CD8-positive, alpha-beta memory T cell (primary cell): ENCODE results near the gene DDX25. TPM values are rescaled to one million over a fixed set of nuclear protein-coding genes. Genes with fewer than 3 reads are reported as not detected.
A peak's percentile ranks its signal among the peaks of the same experiment; 100 is the strongest.

Source experiments
- CTCF ChIA-PET: fragments of 350-600 bp; sonication (Branson Sonifier 250); formaldehyde crosslinking; loops from one replicate; lab custom pipeline; 2021; ENCODE audit warnings: antibody characterized with exemption; lab: Charles Lee
- POLR2A ChIA-PET: fragments of 350-600 bp; sonication (Branson Sonifier 250); formaldehyde crosslinking; loops from one replicate; lab custom pipeline; 2021; ENCODE audit warnings: antibody characterized with exemption; lab: Charles Lee
- DNase-seq, 5 donors: peaks; one replicate each; pipeline versions ENCODE4 v3.0.0 to v3.0.0-alpha.2; 2020 to 2022; ENCODE audit warnings: mixed read lengths in 1 of 5
- H3K27ac ChIP-seq: one replicate; pipeline ENCODE4 v1.7.0; 2013; ENCODE audit warnings: low read depth, mild to moderate bottlenecking, low read length, moderate library complexity
- H3K27me3 ChIP-seq: 2 replicates; pipeline ENCODE4 v1.7.0; 2013; ENCODE audit warnings: low read length, mild to moderate bottlenecking; ENCODE audit not compliant: insufficient read depth, poor library complexity, severe bottlenecking
- H3K36me3 ChIP-seq: 2 replicates; pipeline ENCODE4 v1.7.0; 2013; ENCODE audit warnings: mild to moderate bottlenecking, low read length, moderate library complexity; ENCODE audit not compliant: insufficient read depth
- H3K4me1 ChIP-seq: 2 replicates; pipeline ENCODE4 v1.7.0; 2013; ENCODE audit warnings: mild to moderate bottlenecking, low read length, moderate library complexity; ENCODE audit not compliant: insufficient read depth
- H3K4me3 ChIP-seq: 2 replicates; pipeline ENCODE4 v1.7.0; 2013; ENCODE audit warnings: mild to moderate bottlenecking, low read length
- H3K9me3 ChIP-seq: 2 replicates; pipeline ENCODE4 v1.7.0; 2013; ENCODE audit warnings: mild to moderate bottlenecking, low read length
- H3K27ac Mint-ChIP-seq, 8 donors: one replicate each; pipeline ENCODE4 v1.8.0; 2020 to 2021; ENCODE audit warnings: mixed read lengths in 8 of 8, mild to moderate bottlenecking in 6 of 8, inconsistent platforms in 3 of 8, moderate library complexity in 3 of 8
- H3K27me3 Mint-ChIP-seq, 2 donors: one replicate each; pipeline ENCODE4 v1.8.0; 2020 to 2021; ENCODE audit warnings: mixed read lengths in 2 of 2, mild to moderate bottlenecking in 1 of 2, moderate library complexity in 1 of 2
- H3K36me3 Mint-ChIP-seq, 3 donors: one replicate each; pipeline ENCODE4 v1.8.0; 2020 to 2021; ENCODE audit warnings: mixed read lengths in 3 of 3, inconsistent platforms in 1 of 3, mild to moderate bottlenecking in 1 of 3
- H3K4me1 Mint-ChIP-seq, 3 donors: one replicate each; pipeline ENCODE4 v1.8.0; 2020 to 2021; ENCODE audit warnings: mixed read lengths in 3 of 3, inconsistent platforms in 1 of 3, mild to moderate bottlenecking in 1 of 3
- H3K4me3 Mint-ChIP-seq, 7 donors: one replicate each; pipeline ENCODE4 v1.8.0; 2020 to 2021; ENCODE audit warnings: mixed read lengths in 7 of 7, mild to moderate bottlenecking in 6 of 7, moderate library complexity in 4 of 7, inconsistent platforms in 2 of 7
- H3K9me3 Mint-ChIP-seq, 5 donors: one replicate each; pipeline ENCODE4 v1.8.0; 2020 to 2022; ENCODE audit warnings: mixed read lengths in 5 of 5, mild to moderate bottlenecking in 3 of 5, moderate library complexity in 2 of 5, inconsistent platforms in 1 of 5
- polyA plus RNA-seq: library from polyadenylated mRNA; unstranded; fragments of 300-500 nt; fragmentation: Illumina TruSeq; gene quantifications from one replicate; pipeline ENCODE4 v1.2.3, GENCODE V29; 2021
- total RNA-seq, 2 experiments: library from RNA; stranded (reverse); gene quantifications; one replicate each; pipeline ENCODE4 v1.2.3, GENCODE V29; 2021

DDX25 gene
- total and polyA plus RNA-seq, 3 experiments from 2014 or later = 0.46 TPM; not detected in 2

DNA sequence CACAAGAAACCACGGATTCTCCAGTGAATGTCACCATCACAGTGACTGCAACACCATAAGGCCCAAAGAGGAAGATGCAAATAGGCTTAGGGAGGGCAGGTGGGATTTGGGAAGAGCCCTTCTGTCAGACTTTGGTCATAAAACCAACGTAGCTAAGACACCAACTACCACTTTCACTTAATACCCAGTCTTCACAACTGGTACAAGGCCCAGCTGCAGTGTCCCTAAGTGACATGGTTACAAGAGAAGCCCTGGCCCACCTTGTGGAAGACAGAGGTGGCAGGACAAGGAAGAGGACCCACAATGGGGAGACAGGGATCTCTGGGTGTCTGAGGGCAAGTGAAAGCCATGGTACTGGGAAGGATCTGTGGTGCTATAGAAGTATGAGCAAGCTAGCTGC, 51.5 kb downstream of the DDX25 start:
- ChIA-PET CTCF (interaction anchor here (0.8 kb wide), 1 partner anchor 18 kb away, joined by 3 read pairs; no protein-coding TSS in a partner anchor), POLR2A (no interaction called here)
- no peaks in the 10 kb centered on the region for H3K9me3 ChIP-seq

DNA sequence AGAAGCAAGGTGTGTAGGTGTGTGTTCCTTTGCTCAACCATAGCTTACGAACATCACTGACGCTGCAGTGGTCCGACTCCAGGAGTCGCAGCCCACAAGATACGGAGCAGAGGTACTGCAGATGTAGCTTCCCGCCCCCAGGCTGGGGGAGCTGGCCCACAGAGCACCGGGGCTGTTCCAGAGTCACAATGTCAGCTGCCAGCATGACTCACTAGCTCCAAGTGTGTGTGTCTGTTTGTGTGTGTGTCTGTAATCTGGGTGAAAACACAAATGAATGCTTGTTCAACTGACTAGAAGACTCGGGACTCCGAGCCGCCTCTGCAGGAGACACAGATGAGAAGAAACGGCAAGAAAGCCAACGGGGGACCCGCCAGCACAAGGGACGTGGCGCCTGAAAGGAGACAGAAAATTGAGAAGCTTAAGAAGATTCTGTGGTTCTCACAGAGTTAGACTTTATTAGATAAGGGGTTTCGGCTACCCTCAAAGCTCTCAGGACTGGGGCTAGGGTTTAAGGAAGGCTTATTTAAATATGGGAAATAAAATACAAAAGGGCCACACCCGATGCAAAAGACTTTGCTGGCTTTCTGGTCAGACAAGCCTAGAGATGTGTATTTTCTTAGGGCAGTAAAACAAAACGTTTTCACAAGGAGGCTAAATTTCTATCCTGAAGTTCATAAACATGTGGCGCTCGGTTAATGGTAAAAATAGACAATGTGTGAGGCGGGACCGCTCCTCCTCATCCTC, 52.3 kb downstream of the DDX25 start:
- Mint-ChIP-seq H3K4me3 (no peak overlapping the region), H3K27ac (no peak overlapping the region), H3K27me3 (peaks cover under 1 to 4% of the 10 kb centered on the region in 2 donors), H3K36me3 (peaks cover 0 to 2% (median 0%) of the 10 kb centered on the region in 3 donors), H3K4me1 (peaks cover 3 to 6% (median 5%) of the 10 kb centered on the region in 3 donors), H3K9me3 (no peaks in the 10 kb centered on the region)
- ChIA-PET POLR2A (no interaction called here), CTCF (interaction anchor here (0.8 kb wide), 1 partner anchor 19 kb away, joined by 3 read pairs; no protein-coding TSS in a partner anchor)
- no peak for DNase-seq
- Histone ChIP-seq H3K36me3 (no peaks in the 10 kb centered on the region), H3K27ac (no peak overlapping the region), H3K4me3 (no peak overlapping the region), H3K27me3 (no peaks in the 10 kb centered on the region), H3K4me1 (no peaks in the 10 kb centered on the region), H3K9me3 (no peaks in the 10 kb centered on the region)

More for the DNA sequence above, 51.5 kb downstream of the DDX25 start:
- no peak overlapping the region for H3K27ac Mint-ChIP-seq
- peaks cover 0 to 2% (median 0%) of the 10 kb centered on the region in 3 donors for H3K36me3 Mint-ChIP-seq
- H3K9me3 Mint-ChIP-seq = no peaks in the 10 kb centered on the region
- Histone ChIP-seq H3K27ac (no peak overlapping the region), H3K36me3 (no peaks in the 10 kb centered on the region), H3K4me1 (no peaks in the 10 kb centered on the region), H3K27me3 (no peaks in the 10 kb centered on the region), H3K4me3 (no peak overlapping the region)
- peaks cover 3 to 6% (median 5%) of the 10 kb centered on the region in 3 donors for H3K4me1 Mint-ChIP-seq
- no peak for DNase-seq
- peaks cover 5 to 7% of the 10 kb centered on the region in 2 donors for H3K27me3 Mint-ChIP-seq
- H3K4me3 Mint-ChIP-seq = no peak overlapping the region

DNA sequence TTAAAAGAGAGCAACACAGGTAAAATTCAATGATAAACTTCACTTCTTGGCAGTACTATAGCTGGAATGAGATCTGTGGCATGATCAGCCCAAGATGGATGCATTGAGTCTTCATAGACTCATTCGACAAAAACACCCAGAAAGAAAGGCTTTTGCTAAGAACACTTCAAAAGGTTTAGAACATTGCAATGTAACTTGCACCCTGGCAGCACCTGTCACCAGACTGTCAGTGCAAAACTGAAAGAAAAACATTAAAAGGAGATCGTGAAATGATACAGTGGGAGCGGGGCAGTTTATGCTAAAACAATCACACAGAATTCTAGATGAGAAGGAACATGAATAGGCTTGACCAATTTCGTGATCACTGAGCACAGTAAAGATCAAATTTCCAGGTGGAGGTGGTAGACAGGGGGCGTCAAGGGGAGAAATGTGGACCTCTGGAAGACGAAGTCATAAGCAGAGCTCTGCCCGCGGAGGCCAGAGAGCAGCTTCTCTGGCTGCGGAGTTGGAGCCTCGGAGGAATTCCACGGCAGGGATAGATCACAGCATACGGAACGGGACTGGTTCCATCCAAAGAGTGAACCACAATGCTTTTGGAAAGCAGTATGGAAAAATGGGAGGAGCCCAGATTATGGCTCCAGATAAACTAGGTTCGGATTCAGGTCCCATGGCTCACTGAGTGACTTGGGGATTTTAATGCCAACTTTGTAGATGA, 53.5 kb downstream of the DDX25 start:
- H3K36me3 ChIP-seq = no peaks in the 10 kb centered on the region
- no peak overlapping the region for H3K4me3 ChIP-seq
- H3K27ac ChIP-seq = no peak overlapping the region
- Mint-ChIP-seq H3K9me3 (peaks cover 0 to 8% (median 6%) of the 10 kb centered on the region in 5 donors), H3K4me3 (peak overlapping the region in 3 of 7 donors; percentile 33 to 52 (median 51)), H3K4me1 (peaks cover 3 to 6% (median 5%) of the 10 kb centered on the region in 3 donors), H3K36me3 (peaks cover 0 to 10% (median 2%) of the 10 kb centered on the region in 3 donors), H3K27ac (peak overlapping the region in 3 of 8 donors; percentile 0 to 29 (median 1)), H3K27me3 (peaks cover 0 to 4% of the 10 kb centered on the region in 2 donors)
- DNase-seq = no peak
- H3K9me3 ChIP-seq = no peaks in the 10 kb centered on the region
- ChIA-PET CTCF (no interaction called here), POLR2A (no interaction called here)
- H3K27me3 ChIP-seq = no peaks in the 10 kb centered on the region
- no peaks in the 10 kb centered on the region for H3K4me1 ChIP-seq

DNA sequence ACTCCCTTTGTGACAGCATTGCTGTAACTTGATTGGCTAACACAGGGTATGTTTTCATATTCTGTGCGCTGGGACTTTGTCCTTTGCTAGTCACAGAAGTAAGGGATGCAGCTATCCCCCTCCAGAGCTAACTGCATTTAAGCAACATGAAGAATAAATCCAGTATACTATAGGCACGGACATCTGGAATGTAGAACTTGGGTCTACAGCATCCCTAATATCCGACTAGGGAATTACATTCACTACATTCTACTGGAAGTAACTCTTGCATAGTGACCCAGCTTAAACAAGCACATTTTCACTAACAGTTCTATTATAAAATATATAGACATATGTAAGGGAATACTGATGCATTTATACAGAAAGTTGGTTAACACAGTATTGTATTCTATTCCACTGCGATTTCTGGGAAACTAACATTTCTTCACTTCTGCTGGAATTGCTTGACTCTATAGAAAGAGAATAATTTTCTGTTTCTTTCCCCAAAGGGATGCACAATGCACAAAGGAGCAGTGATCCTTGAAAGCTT, 54.6 kb downstream of the DDX25 start:
- Mint-ChIP-seq H3K9me3 (peaks cover 4 to 15% (median 11%) of the 10 kb centered on the region in 5 donors), H3K27ac (no peak overlapping the region), H3K36me3 (peaks cover 0 to 12% (median 2%) of the 10 kb centered on the region in 3 donors), H3K4me3 (no peak overlapping the region), H3K27me3 (peaks cover 4% of the 10 kb centered on the region in 2 donors), H3K4me1 (peaks cover 3 to 6% (median 5%) of the 10 kb centered on the region in 3 donors)
- no peaks in the 10 kb centered on the region for H3K36me3 ChIP-seq
- H3K27ac ChIP-seq = no peak overlapping the region
- no peaks in the 10 kb centered on the region for H3K4me1 ChIP-seq
- H3K9me3 ChIP-seq = no peaks in the 10 kb centered on the region
- no peak for DNase-seq
- CTCF ChIA-PET = no interaction called here
- POLR2A ChIA-PET = no interaction called here
- no peaks in the 10 kb centered on the region for H3K27me3 ChIP-seq
- H3K4me3 ChIP-seq = no peak overlapping the region

DNA sequence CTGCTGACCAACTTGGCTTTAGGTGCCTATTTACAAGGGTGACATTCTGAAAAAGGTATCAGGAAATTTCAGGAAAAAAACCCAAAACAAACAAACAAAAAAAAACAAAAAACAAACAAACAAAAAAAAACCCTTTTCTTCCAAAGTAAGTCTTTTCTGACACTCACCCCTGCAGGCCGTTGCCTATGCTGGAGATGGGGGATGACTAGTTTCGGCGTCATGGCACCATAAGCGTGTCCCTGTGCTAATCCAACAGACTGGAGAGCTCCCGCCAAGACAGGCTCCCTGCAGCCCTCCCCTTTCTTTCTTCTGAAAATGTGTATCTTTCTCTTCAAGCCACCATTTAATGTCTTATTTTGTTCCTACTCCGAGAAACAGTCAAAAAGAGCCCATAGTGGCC, 55.2 kb downstream of the DDX25 start:
- Histone ChIP-seq H3K27me3 (no peaks in the 10 kb centered on the region), H3K4me3 (no peak overlapping the region), H3K9me3 (no peaks in the 10 kb centered on the region), H3K27ac (no peak overlapping the region), H3K4me1 (no peaks in the 10 kb centered on the region), H3K36me3 (no peaks in the 10 kb centered on the region)
- ChIA-PET CTCF (no interaction called here), POLR2A (no interaction called here)
- Mint-ChIP-seq H3K4me3 (no peak overlapping the region), H3K27me3 (peaks cover 4 to 10% of the 10 kb centered on the region in 2 donors), H3K9me3 (peaks cover 4 to 15% (median 12%) of the 10 kb centered on the region in 5 donors), H3K36me3 (peaks cover 0 to 12% (median 2%) of the 10 kb centered on the region in 3 donors), H3K4me1 (peaks cover 3 to 6% (median 5%) of the 10 kb centered on the region in 3 donors), H3K27ac (no peak overlapping the region)
- DNase-seq = no peak

DNA sequence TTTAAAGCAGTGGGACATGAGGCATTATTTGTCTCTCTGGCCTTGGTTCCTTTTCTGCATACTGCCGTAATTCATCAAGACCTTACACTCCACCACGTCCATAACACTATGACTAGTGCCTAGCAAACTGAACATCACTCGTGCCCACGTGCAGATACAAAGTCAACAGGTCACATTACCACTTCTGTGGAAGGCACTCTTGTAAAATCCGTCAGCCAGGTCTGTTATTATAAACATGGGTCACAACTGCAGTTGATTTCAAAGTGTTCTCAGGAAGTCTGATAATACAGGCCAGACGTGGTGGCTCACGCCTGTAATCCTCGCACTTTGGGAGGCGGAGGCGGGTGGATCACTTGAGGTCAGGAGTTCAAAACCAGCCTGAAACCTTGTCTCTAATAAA, 55.6 kb downstream of the DDX25 start:
- no peak for DNase-seq
- Histone ChIP-seq H3K27ac (no peak overlapping the region), H3K27me3 (no peaks in the 10 kb centered on the region), H3K4me1 (no peaks in the 10 kb centered on the region), H3K4me3 (no peak overlapping the region), H3K36me3 (no peaks in the 10 kb centered on the region), H3K9me3 (no peaks in the 10 kb centered on the region)
- Mint-ChIP-seq H3K27me3 (peaks cover 5 to 11% of the 10 kb centered on the region in 2 donors), H3K4me1 (peaks cover 3 to 6% (median 5%) of the 10 kb centered on the region in 3 donors), H3K27ac (no peak overlapping the region), H3K36me3 (peaks cover 0 to 12% (median 2%) of the 10 kb centered on the region in 3 donors), H3K4me3 (no peak overlapping the region), H3K9me3 (peaks cover 4 to 15% (median 12%) of the 10 kb centered on the region in 5 donors)
- POLR2A ChIA-PET = no interaction called here
- CTCF ChIA-PET = no interaction called here

DNA sequence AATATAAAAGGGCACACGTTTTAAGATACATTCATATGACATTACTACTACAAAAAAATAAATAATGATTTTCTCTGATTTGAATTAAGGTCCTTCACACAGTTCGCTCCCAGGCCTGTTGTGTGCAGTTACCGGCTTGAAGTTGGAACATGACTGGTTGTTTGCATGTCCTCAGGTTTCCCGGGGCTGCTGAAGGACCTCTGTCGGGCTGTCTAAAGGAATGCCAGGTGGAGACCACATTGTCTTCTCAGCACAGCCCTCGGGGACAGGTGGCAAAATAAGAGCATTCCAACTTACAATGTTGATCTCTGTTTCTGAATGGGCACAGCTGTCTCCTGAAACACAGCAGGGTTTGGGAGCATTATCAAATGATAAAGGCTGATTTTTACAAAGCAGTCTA, 56.5 kb downstream of the DDX25 start:
- H3K4me1 Mint-ChIP-seq = peaks cover 3 to 6% (median 5%) of the 10 kb centered on the region in 3 donors
- POLR2A ChIA-PET = no interaction called here

More for the DNA sequence above, 56.5 kb downstream of the DDX25 start:
- DNase-seq = no peak
- Histone ChIP-seq H3K36me3 (no peaks in the 10 kb centered on the region), H3K4me3 (no peak overlapping the region), H3K9me3 (no peaks in the 10 kb centered on the region), H3K4me1 (no peaks in the 10 kb centered on the region), H3K27ac (no peak overlapping the region), H3K27me3 (no peaks in the 10 kb centered on the region)
- Mint-ChIP-seq H3K36me3 (peaks cover 0 to 12% (median 2%) of the 10 kb centered on the region in 3 donors), H3K9me3 (peaks cover 4 to 15% (median 12%) of the 10 kb centered on the region in 5 donors), H3K4me3 (no peak overlapping the region), H3K27ac (no peak overlapping the region), H3K27me3 (peaks cover 7 to 11% of the 10 kb centered on the region in 2 donors)
- CTCF ChIA-PET = no interaction called here
